HUES64 (cell line): ENCODE data around the gene EPHB6.

ENCODE experiments used
- H3K27ac ChIP-seq: 2 replicates; pipeline ENCODE4 v1.7.0; 2013; ENCODE audit warnings: low read depth, low read length, inconsistent platforms
- H3K27me3 ChIP-seq: 2 replicates; pipeline ENCODE4 v1.6.1; 2013; ENCODE audit warnings: mild to moderate bottlenecking, low read length; ENCODE audit not compliant: insufficient read depth
- H3K36me3 ChIP-seq: 2 replicates; pipeline ENCODE4 v1.6.1; 2013; ENCODE audit warnings: mild to moderate bottlenecking, low read length; ENCODE audit not compliant: insufficient read depth
- H3K4me1 ChIP-seq: 2 replicates; pipeline ENCODE4 v1.6.1; 2013; ENCODE audit warnings: mild to moderate bottlenecking, low read length, moderate library complexity; ENCODE audit not compliant: insufficient read depth
- H3K4me3 ChIP-seq: 2 replicates; pipeline ENCODE4 v1.5.1; 2013; ENCODE audit warnings: mild to moderate bottlenecking, low read length, moderate library complexity
- H3K9ac ChIP-seq: 2 replicates; pipeline ENCODE4 v1.6.1; 2013; ENCODE audit warnings: mild to moderate bottlenecking, low read depth, low read length
- H3K9me3 ChIP-seq: 2 replicates; pipeline ENCODE4 v1.6.1; 2013; ENCODE audit warnings: low read depth, low read length; ENCODE audit not compliant: insufficient read depth
- WGBS: fragments of 150-250, 120-280 bp; methylation state at CpG from one replicate; pipeline ENCODE4 v1.1.7; 2013; ENCODE audit warnings: missing lambda C conversion rate; 5-methylcytosine and 5-hydroxymethylcytosine counted together

The EPHB6 gene

GRCh38 chr7:142918901-142919300 is 64.0 kb downstream of the EPHB6 start:
- WGBS: 99% methylated on average over 2 of the region's 2 CpGs
- Histone ChIP-seq H3K27me3 (no peaks in the 10 kb centered on the region), H3K9me3 (no peaks in the 10 kb centered on the region), H3K27ac (no peak overlapping the region), H3K4me1 (no peaks in the 10 kb centered on the region), H3K36me3 (no peaks in the 10 kb centered on the region), H3K9ac (no peak overlapping the region), H3K4me3 (no peak overlapping the region)

DNA sequence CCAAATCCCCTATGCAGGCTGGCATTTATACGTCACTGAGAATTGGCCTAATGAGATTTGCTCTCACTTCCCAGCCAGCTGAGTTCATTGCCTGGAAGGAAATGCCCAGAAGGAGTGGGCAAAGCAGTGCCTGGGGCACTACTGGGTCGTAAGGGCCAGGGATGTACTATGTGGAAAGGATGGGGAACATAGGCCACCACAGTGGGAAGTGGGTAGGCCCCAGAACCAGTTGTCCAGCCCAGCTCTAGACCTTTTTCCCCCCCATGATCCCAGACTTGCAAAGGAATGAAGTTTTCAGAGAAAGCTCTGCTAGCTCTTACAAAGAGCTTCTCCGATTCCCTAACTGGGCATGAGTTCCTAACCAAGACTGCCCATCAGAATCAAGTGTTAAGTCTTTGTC is 64.8 kb downstream of the EPHB6 start:
- Histone ChIP-seq H3K27ac (no peak overlapping the region), H3K9me3 (no peaks in the 10 kb centered on the region), H3K4me1 (no peaks in the 10 kb centered on the region), H3K36me3 (no peaks in the 10 kb centered on the region), H3K27me3 (no peaks in the 10 kb centered on the region), H3K9ac (no peak overlapping the region), H3K4me3 (no peak overlapping the region)
- 93% methylated on average over 3 of the region's 3 CpGs for WGBS
